Hypothalamus (tissue), 51 donors: ENCODE results near the gene OR14C36.
A peak's percentile ranks its signal among the peaks of the same experiment; 100 is the strongest.
"Not testable (repeated sequence)": the region's sequence is repeated elsewhere in the genome, so short reads cannot be mapped to it uniquely, and the experiment has no call there.

Source experiments
- DNase-seq, 51 donors: peaks; one replicate each; lab custom pipeline; 2025; lab: John Stamatoyannopoulos, UW

OR14C36 gene, protein sequence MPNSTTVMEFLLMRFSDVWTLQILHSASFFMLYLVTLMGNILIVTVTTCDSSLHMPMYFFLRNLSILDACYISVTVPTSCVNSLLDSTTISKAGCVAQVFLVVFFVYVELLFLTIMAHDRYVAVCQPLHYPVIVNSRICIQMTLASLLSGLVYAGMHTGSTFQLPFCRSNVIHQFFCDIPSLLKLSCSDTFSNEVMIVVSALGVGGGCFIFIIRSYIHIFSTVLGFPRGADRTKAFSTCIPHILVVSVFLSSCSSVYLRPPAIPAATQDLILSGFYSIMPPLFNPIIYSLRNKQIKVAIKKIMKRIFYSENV

DNA sequence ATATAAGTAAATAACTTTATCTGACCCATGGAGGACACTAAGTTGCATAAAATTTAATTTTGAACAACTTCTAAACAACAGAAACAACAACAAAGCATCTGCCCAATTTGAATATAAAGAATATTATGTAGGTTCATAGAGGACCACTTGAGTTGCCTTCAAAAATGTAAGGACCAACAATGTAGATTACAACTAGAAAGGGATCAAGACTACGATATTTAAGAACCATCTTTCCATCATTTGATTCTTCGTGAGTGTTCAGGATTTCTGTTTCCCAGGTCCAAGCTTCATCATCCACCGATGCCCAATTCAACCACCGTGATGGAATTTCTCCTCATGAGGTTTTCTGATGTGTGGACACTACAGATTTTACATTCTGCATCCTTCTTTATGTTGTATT lies at the start of gene OR14C36:
Gene OR14C36, plus strand, starts transcription at position 301 of the 400 bp plus-strand sequence. Its CDS starts 0 bp downstream, at position 301.
- no peak for DNase-seq

GRCh38 chr1:248303324-248303723 lies 45.3 kb upstream of the OR14C36 start, which contains the start of gene OR2T12:
Gene OR2T12 (minus strand): TSS chr1:248303424. CDS start chr1:248295578, 7,846 bp downstream.
- no peak for DNase-seq

- DNase-seq = not testable (repeated sequence)
Observed at GRCh38 chr1:248305672-248306071, 42.9 kb upstream of the OR14C36 start.

DNA sequence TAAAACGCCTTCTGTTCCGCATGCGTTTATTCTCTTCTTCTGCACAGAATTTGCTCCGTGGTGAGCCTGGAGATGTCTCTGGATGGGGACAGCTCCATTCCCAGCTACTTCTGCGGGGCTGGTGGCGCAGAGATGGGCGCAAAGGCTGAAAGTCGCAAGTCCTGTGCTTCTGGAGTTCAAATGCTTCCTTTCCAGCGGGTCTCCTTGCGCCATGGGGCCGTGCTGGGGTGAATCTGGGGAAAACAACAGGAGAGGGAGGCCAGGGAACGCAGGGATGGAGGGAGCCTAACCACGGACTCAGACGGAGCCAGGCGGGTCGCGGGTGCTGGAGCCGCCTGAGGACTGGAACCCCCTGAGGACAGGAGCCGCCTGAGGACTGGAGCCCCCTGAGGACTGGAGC lies 42.5 kb upstream of the OR14C36 start:
- DNase-seq = no peak

DNA sequence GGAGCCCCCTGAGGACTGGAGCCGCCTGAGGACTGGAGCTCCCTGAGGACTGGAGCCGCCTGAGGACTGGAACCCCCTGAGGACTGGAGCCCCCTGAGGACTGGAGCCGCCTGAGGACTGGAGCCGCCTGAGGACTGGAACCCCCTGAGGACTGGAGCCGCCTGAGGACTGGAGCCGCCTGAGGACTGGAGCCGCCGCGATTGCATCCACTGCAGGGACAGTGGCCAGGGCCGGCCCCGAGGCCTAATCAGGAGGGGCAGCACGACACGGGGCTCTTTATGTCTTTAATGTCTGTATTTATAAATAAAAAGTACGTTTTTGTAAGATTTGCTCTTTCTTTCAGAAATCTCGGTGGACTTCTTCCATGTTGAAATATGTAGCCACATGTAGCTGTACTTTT lies 41.8 kb upstream of the OR14C36 start:
- DNase-seq = not testable (repeated sequence)

- no peak for DNase-seq
Observed at GRCh38 chr1:248316796-248317195, 31.8 kb upstream of the OR14C36 start.

DNA sequence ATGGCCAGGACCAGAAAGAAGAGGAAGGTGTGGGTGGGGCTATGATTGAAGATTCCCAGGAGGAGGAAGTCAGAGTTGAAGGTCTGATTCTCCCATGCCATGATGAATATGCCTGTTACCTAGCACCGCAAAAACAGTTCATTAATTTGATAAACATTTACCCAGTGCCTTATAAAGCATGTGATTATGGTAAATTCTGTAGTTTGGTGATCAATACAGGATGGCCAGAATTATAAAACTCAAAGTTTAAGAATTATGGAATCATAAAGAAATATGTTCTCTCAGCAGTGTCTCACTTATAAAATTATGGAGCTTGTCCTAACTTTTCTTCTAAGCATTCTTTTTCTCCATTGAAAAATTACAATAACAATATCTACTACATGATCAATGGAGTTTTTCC lies 24.1 kb upstream of the OR14C36 start, which contains the start of gene OR2M7:
Gene OR2M7, minus strand, starts transcription at position 101 of the 400 bp plus-strand sequence. Its CDS starts 0 bp downstream, at position 101.
- DNase-seq = no peak

DNA sequence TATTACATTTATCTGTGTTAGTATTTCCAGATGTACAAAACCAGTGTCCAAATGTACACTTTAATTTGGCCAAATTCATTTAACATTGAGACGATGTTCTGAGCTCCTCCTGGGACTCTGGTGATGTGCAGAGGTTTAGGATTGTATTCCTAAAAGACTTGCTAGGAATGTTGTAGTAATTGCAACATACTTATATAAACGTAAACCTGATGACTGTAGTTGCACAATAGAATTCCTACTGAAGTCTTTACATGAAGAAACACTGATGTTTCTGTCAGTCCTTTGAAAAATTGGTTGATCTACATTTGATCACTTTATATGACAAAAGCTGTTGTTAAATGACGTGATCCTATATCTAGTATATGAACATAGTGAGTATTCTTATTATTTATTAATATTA lies 5.1 kb upstream of the OR14C36 start:
- no peak for DNase-seq

DNA sequence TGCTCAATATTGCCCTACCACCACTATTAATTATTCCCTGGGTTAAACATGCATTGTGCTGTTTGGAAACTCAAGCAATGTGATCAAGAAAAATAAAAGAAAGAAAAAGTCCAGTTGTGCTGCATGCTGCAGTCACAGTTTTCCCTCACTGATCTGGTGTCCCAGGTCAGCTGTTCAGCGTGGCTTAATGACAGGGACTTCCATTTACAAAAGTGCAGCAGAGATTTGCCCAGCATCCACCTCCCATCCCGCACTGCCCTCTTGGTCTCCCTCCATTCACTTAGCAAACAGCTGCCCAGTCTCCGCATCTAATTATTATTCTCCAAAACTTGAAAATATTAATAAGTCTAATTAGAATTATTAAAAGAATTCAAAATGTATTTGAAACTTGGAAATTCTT lies 10.8 kb downstream of the OR14C36 start:
- DNase-seq = peak in 5 of 51 donors; percentile 4 to 14 (median 11)

- peak in 3 of 51 donors; percentile 10 to 41 (median 28) for DNase-seq
Observed at GRCh38 chr1:248361121-248361715, 12.6 kb downstream of the OR14C36 start, which contains the start of gene OR2T4. Gene OR2T4 (plus strand): TSS chr1:248361665. CDS start chr1:248361665, 0 bp downstream.

DNA sequence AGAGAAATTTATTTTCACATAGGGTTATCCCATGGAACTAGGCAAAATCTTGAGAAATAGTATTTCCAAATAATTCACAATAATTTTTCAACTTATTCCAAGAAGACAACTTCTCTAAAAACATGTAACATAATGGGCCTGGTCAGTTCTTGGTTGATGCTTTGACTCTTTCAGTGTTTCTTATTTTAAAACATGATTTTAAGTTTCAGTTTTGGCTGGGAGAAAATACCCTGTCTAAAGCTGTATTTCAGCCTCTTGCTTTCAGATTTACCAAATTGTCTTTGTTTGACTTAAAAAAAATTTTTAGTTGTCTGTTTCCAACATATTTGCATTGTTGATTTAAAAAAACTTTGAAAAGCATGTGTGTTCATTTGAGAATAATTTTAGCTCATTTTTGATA lies 18.0 kb downstream of the OR14C36 start:
- no peak for DNase-seq

- no peak for DNase-seq
Observed at GRCh38 chr1:248372394-248372793, 23.8 kb downstream of the OR14C36 start.

GRCh38 chr1:248373761-248374160 lies 25.2 kb downstream of the OR14C36 start:
- DNase-seq = no peak

DNA sequence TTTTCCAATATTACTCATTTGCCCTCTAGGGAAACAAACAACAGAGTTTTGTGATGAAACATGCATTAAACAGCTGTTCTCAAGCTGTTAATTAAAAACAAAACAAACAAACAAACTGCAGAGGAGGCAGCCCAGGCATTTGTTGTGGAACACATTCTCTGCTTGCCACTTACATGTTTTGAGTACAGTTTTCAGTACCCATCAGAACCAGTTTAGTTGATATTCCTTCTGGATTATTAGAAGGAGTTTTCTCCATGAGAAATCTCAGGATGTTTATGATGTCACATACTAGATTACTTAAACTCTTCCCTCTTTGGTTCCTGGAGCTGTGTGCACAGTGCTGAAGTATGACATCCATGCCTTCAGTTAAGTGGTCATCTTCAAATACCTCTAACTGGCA lies 26.9 kb downstream of the OR14C36 start, which contains the start of gene OR2T6:
Gene OR2T6, plus strand, starts transcription at position 301 of the 400 bp plus-strand sequence. CDS start 11,863 bp downstream, outside the sequence.
- no peak for DNase-seq

DNA sequence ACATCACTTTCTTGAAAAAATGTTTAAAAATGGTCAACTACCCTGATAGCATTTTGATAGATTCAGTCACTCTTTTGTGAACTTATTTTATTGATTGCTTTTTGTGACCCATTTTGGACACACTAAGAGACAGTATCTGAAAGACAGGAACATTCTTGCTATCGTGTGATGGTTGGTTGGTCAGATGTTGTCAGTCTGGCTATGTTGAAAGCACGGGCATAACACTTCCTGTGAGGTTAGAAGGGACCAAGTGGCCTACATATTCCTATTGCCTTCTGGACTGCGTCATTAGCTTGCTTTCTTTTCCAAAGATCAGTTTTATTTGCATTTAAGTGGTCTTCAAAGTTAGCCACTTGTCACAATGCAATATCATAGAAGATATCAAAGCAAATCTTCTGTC lies 28.3 kb downstream of the OR14C36 start:
- DNase-seq = no peak

DNA sequence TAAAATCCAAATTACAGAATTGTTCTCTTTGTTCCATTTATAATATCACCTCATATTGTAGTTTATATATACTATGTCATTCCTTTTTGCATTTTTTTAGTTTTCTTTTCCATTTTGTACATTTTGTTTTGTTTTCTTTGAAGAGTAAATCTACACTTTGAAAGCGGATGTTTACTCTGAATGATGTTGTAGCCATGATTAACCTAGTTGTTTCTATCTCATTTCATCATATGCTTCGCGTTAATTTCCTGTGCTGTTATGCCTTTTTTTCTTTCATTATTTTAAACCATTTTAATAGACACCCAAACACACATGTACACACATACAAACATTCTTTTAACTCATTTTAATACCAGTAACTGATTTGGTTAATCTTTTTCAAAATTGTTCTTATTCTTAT lies 32.3 kb downstream of the OR14C36 start:
- DNase-seq = no peak

DNA sequence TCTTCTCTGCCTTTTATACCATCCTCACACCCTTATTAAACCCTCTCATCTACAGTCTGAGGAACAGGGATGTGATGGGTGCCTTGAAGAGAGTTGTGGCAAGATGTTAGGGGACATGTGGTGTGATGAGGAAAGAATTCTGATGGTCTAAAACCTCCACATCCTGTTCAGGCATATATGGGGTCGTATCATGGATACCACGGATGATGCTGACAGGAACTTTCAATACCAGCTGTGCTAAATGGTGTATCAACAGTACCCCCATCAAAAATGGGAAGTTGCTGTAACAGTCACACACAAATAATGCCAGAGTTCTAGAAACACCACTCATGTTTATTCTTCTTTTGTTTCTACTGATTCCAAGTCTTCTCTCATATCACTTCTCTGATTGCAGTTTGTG lies 39.9 kb downstream of the OR14C36 start:
- no peak for DNase-seq

DNA sequence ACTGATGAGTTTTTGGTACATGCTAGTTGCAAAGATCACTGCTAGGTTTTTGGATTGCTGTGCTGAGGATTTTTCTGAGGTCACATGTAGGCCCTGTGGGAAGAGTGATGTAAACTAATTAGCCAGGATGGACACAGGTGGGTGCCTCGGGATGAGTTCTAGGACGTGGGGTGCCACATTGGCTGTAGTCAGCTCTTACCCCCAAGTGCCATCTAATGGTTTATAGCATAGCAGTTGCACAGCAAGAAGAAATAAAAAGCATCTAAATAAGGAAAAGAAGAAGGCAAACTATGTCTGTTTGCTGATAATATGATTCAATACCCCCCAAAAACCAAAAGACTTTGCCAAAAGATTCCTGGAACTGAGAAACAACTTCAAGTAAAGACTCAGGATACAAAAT lies 44.5 kb downstream of the OR14C36 start:
- DNase-seq = no peak
